Peyer's patch (tissue), 4 donors: Measurements from ENCODE around the gene ABCD4.

ENCODE experiments used
- CTCF ChIP-seq, 6 experiments: fragments of 450-650 bp in 4 of 6; fragments of 200-600 bp in 2 of 6; sonication (generic) in 1 of 6; IDR thresholded peaks; one replicate each; pipeline ENCODE4 v1.5.1; 2017 to 2019; ENCODE audit warnings: antibody characterized with exemption in 6 of 6, mild to moderate bottlenecking in 3 of 6, moderate library complexity in 1 of 6
- POLR2A ChIP-seq, 2 donors: fragments of 450-650 bp; IDR thresholded peaks; one replicate each; pipeline ENCODE4 v1.5.1; 2017; ENCODE audit warnings: antibody characterized with exemption in 2 of 2, mild to moderate bottlenecking in 2 of 2, moderate library complexity in 2 of 2

DNA sequence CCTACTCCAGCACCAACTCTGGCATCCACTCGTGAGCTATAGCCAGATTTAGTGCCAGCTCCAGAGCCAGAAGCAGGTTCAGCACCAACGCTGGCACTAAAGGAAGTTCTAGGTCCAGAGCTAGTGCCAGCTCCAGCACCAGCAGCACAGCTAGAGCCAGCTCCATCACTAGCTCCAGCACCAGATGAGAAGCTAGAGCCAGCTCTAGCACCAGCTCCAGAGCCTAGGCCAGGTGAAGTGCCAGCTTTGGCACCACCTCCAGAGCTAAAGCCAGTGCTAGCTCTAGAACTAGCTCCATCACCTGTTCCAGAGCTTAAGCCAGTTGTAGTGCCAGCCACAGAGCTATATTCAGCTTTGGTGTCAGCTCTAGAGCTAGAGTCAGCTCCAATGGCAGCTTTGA, 24.7 kb downstream of the ABCD4 start:
- TF ChIP-seq CTCF (IDR thresholded peaks at IDR 0.05) (no peak), POLR2A (IDR thresholded peaks at IDR 0.05) (no peak)
